NK-92 (cell line): ENCODE data around the gene ASB12.
A peak's percentile ranks its signal among the peaks of the same experiment; 100 is the strongest.
"Not testable (repeated sequence)": the region's sequence is repeated elsewhere in the genome, so short reads cannot be mapped to it uniquely, and the experiment has no call there.

Experiments
- DNase-seq: peaks from one replicate; lab custom pipeline; 2025; ENCODE audit not compliant: unreplicated experiment; lab: John Stamatoyannopoulos, UW

ASB12 gene

DNA sequence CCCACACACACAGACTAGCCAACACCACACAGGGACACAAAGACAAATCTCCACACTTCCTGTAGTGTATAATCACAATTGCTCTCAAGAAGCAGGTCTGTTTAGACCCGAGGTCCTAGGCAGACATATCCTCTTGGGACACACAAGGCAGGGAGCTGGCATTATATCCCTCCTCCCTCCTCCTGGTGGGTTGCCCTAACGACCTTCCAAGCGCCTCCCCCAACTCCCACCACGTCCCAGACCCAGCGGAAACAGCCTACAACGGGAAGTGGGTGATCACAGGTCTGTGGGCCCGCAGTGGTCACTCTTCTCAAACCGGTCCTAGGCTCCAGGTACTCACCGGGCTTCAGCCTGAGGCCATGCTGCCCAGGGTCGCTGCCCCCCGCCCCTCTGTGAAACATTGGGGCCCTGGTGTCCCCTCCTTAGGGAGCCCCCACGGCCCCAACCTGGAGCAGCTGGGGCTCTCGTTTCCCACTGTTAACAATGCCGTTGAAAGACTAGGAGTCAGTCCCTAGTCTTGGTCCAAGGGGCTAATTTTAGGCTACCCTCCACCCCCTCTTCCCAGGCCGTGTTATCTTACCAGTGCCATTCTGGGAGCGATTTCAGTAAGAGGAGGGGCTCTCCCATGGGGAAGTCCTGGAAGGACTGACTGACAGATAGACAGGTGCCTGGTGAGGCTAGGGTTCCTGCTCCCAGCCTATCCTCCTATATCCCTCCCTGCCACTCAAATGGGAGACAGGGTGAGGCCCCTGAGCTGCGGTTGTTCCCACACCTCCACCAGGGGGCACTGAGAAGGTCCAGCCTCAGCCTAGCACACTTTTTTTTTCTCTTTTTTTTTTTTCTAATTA, at the start of gene ASB12:
ASB12 (minus strand) TSS at position 485 of the 848 bp plus-strand sequence. CDS start 4,957 bp downstream, outside the sequence.
- no peak for DNase-seq

GRCh38 chrX:64265265-64265664, 34.9 kb upstream of the ASB12 start:
- DNase-seq = no peak

DNA sequence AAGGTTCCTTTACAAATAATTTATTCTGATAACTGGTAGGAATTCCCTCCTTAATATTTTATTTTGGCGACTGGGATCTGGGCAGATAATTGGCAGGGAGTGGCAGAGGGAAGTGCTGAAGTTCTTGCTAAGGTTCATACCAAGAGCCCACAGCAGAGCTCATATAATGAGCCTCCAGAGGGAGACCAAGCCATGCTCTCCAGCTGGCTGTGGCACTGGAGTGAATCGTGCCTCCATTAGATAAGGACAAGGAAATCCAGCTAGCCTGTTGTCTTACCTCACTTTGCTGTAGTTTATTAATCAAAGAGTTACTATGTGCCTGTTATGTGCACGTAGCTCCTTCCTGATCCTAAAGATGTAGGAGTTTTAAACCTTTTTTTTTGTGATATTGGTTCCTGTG, 1.3 kb downstream of the ASB12 start:
- no peak for DNase-seq

DNA sequence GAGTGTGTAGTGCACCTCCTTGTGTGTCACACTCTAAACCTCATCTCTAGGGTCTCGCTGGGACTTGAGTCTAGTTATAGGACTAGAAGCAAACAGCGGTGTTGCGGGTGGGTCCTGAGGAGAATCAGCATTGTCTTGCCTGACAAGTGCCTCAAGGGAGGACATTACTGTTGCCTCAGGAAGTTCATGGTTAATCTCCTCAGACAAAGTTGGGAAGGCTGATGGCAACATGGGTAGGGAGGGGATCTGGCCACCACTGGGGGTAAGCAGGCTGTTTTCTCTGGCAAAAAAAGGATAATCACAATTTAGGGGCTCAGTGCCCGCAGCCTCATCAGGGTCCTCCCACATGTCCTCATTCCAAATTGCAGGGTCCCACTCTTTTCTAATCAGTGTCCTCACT, 12.4 kb downstream of the ASB12 start:
- DNase-seq = no peak

DNA sequence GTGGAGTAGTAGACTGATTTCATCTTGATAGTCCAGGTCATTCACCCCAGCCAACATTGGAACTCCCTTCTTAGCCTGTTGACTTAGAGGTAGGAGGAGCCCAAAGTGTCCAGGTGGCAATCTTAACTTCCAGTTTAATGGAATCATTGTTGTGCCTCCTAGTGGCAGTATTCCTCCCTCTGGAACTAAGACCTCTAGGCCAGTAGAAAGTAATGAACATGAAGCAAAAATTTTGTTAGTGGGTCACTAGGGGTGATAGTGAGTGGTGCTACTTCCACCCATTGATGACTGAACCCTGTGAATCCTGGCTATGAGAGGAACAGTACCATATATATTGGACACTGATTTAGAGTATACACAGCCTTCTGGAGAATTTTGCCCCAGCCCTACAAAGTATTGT, 16.4 kb downstream of the ASB12 start:
- DNase-seq = not testable (repeated sequence)

- DNase-seq = no peak
Observed at GRCh38 chrX:64206556-64207162, 23.7 kb downstream of the ASB12 start.

DNA sequence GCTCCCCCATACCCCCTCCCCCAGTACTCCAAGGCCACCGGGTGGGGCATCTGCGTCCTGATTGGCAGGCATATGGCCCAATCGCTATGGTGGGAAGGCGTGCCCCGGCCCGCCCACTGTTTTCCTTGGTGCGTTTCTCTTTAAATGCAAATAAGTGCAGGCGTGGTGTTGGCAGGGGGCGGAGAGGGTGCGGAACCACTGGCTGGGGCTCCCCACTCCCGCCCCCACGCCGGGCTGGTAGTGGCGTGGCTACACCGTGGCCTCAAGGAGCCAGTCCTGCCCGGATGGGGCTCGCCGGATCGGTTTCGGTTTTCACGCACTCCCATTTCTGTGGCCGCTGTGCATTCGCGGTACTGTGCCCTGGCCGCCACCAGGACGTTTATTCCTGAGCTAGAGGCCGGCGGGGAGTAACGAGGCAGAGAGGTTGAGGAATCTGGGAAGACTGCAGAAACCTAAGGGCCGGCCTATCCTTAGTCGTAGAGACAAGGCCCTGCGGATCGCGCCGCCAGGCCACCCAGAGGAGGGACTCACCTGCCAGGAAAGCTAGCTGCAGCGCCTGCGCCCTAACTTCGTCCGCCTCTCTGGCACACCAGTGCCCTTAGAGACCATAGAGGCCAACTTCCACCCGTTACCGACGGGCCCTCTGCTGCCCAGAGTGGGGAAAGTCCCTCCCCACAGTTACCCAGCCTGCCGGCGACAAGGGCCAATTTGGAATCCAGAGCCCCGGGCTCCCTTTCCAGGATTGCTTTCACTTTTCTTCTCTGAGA, 24.5 kb downstream of the ASB12 start:
- DNase-seq = peak; percentile 26

DNA sequence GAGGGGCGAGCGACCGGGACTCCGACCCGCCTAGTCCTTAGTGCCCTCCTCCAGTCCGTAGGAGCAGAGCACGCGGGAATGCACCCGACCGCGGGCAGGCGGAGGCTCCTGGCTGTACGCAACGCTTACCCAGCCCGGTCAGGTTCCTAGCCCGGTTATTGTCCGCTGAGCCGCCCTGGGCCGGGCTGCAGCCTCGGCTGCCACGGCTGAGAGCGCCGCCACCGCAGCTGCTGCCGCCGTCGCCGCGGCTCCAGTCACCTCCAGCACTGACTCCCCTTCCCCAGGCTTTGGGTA, 25.0 kb downstream of the ASB12 start, which contains the start of gene AMER1:
AMER1 (minus strand) TSS at position 268 of the 294 bp plus-strand sequence. CDS start 12,422 bp downstream, outside the sequence.
- DNase-seq = no peak

- DNase-seq = no peak
Observed at GRCh38 chrX:64204701-64205440, 25.5 kb downstream of the ASB12 start.

DNA sequence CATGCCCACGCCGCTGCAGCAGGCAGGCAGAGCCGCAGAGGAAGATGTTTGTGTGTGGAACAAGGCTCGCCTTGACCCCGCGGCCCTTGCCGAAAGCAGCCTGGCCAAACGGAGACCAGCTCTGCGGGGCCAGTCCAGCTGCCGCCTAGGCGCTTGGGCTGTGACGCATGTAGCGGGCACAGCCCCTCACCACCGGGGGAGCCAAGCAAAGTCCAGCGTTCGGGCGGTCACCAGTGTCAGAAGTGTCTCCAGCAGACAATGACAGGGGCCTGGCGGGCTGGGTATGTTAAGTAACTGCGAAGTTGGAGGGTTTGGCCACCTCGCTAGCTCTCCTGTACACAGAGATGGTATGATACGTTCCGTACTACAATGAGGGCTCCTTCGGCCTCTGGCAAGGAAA, 26.2 kb downstream of the ASB12 start:
- DNase-seq = no peak

DNA sequence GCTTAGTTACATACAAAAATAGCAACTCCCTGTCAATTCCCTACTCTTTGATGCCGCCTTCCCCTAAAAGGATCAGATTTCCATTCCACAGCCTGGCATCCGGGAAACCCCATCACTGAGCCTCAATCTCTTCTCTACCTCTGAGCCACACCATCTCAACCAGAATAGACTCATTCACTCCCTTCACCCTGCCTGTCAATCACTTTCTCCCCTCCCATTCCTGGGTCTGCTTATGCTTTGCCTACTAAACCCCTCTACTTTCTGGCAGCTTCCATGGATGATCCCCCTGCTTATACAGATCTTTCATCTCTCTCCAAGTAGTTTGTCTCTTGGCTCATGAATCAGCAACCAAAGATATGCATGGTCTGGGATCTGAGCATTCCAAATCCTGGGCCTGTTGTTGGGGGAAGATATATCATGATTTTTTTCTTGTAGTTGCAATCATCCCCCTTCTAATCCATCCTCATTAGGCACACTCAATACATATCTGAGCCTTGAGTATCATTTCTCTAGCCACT, 27.5 kb downstream of the ASB12 start:
- no peak for DNase-seq

- DNase-seq = no peak
Observed at GRCh38 chrX:64198036-64198435, 32.4 kb downstream of the ASB12 start.

GRCh38 chrX:64196606-64197005, 33.8 kb downstream of the ASB12 start:
- no peak for DNase-seq

DNA sequence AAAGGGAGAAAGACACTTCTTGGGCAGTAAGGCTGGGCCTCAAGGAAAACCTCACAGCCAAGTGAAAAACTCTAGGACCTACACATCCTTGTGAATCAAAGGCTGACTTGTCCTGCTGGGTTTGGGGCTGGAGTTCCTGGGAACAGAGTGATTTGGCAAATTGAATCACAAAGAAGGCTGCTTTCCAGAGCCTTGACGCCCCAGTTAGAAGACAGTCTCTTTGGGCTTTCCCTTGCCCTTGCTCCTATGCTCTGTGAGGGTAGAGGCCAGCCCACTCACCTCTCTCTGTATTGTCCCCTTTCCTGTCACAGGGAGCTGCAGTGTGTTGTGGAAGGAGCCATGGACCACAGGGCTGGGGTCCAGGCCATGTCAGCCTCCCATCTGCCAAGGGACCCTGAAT, 34.5 kb downstream of the ASB12 start:
- DNase-seq = no peak

DNA sequence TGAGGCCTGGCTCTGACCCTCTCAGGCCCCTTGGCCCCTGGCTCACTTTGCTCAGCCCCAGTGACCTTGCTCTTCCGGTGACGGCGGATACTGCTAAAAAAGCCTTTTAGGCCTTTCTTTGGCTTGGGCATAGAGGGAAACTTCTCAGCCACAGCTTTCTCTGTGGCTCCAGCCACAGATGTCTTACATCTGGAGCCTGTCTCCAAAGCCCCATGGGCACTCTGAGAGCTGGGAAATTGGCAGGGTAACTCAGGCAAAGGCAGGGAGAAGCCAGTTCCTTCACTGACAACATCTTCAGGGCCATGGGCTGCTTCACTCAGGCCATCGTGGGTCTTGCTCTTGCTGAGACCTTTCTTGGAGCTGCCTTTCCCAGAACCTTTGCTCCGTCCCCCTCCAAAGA, 37.7 kb downstream of the ASB12 start:
- DNase-seq = no peak

DNA sequence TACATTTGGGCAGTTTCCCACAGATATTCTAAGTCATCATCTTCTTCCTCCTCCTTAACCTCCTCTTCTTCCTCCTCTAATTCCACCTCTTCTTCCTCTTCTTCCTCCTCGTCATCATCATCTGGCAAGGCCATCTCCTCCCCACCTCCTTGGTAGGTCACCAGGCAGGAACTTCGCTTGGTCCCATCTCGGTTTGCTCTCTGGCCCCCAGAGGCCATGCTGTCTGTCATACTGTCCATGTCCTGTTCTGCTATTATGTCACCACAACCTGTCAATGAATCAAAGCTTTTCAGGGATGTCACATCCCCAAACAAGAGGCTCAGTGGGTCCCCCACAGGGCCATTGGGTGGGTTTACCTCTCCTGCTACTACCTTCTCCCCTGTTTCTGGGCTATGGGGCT, 38.4 kb downstream of the ASB12 start:
- DNase-seq = no peak

DNA sequence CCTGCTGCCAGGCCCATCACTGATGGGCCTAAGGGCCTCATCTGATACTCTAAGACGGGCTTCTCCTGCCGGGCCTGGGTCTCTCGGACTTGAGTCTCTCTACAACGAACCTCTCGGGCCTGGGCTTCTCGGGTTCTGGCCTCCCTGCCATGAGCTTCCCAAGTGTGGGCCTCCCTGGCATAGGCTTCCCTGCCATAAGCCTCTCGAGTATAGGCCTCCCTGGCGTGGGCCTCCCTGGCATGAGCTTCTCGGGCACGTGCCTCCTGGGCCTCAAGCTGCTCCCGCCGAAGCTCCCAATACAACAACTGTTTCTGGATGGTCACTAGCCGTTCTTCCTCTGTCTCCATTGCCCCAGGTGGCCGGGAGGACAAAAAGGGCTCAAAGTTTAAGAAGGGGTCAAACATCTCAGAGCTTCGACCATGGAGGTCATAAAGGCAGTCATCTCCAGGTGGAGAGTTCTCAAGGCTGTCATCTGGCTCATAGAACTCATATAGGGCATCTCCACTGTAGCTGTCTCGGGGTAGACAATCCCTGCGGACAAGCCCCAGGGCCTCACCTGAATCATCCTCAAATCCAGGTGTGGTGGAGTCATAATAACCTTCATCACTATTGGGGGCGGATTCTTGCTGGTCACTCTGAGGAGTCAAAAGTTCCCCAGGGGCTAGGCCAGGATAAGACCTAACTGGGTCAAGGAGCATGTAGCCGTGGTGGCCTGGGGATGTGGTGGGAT, 39.0 kb downstream of the ASB12 start:
- no peak for DNase-seq

GRCh38 chrX:64190136-64190740, 40.2 kb downstream of the ASB12 start:
- no peak for DNase-seq

DNA sequence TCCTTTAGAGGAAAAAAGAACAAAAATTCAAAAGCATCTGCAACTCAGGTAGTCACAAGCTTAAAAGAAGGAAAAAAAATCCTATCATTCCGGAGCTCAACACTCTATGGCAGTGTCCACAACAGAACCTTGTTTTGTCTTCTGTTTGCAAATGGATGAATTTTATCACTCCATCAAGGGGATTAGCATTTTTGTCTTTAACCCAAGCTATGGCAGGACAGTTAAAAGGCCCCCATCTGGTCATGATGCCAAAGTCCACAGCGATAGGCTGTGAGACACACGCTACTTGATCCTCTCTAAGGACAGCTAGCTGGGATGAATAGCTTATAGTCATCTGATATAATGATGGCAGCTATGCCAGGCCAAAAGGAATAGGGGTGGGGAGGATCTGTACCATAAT, 41.5 kb downstream of the ASB12 start:
- DNase-seq = no peak

- DNase-seq = no peak
Observed at GRCh38 chrX:64187762-64188150, 42.7 kb downstream of the ASB12 start.
